Measurements from ENCODE around the gene RASEF. TPM values are rescaled to one million over a fixed set of nuclear protein-coding genes. Genes with fewer than 3 reads are reported as not detected.

The RASEF gene
- total and polyA plus RNA-seq, 2 of the 13 experiments (the other 11 are each of a cell fraction or from before 2014, with no cell fraction given): 0.07 TPM; not detected in 1

DNA sequence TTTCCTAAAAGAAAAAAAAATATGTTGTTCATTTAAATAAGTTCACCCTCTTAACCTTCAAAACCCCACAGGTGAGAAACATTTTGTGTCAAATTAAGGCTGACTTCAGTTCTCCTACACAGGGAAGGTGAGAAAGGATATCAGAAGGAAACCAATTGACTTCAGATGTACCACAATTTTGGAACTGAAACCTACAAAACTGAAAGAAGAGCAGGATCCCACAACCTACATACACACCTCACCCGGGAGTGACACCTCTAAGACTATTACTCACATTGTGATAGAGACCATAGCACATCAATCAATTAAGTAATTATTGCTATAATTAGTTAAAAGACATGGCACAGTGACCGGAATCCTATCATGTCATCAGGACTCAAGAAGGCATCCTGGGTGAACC is 47.0 kb downstream of the RASEF start:
- DNase-seq (ENCODE audit: low spot score) (no peak), FAIRE-seq (no peak), ATAC-seq (no peak)
- no peaks in the 10 kb centered on the region for H3K4me1 ChIP-seq (ENCODE audit: insufficient read depth, low read length)
- no peaks in the 10 kb centered on the region for H3K36me3 ChIP-seq (replicated peaks in 1 of 2; ENCODE audit: control insufficient read depth in 1 of 2, insufficient read depth in 2 of 2, low read length in 2 of 2)
- 52% methylated on average over 2 of the region's 2 CpGs for WGBS (ENCODE audit: low lambda C conversion rate)
- H3K4me2 ChIP-seq (ENCODE audit: low read depth, low read length): no peak overlapping the region
- POLR2A ChIA-PET: no interaction called here
- no peaks in the 10 kb centered on the region for H4K20me1 ChIP-seq (ENCODE audit: insufficient read depth, low read length)
- no peaks in the 10 kb centered on the region for H3K9me3 ChIP-seq (ENCODE audit: low read length)
- H3K4me3 ChIP-seq (replicated peaks in 1 of 3; ENCODE audit: insufficient read depth in 1 of 3, low read depth in 2 of 3, low read length in 3 of 3): no peak overlapping the region
- no peaks in the 10 kb centered on the region; a peak in 1 of 5 replicates for H3K27me3 ChIP-seq (ENCODE audit: control insufficient read depth in 1 of 2, insufficient read depth in 2 of 2, low read length in 2 of 2)
- intact Hi-C loops (cut with micrococcal nuclease; ENCODE audit: unreplicated experiment) (no loop called here), in situ Hi-C loops (cut with HindIII; ENCODE audit: extremely low pct_ligation_motif_present, low pct_unique_long_range_greater_than_20kb) (no loop called here)
- no peak overlapping the region for H3K9ac ChIP-seq (ENCODE audit: insufficient read depth, low read depth, low read length)
- H2AFZ ChIP-seq (ENCODE audit: low read length): no peak overlapping the region
- CTCF ChIA-PET (ENCODE audit: low intra/inter-chr PET ratio, low total read pairs): no interaction called here
- BruUV-seq (replicated peaks): no TSS peak
- no peaks in the 10 kb centered on the region for H3K79me2 ChIP-seq (ENCODE audit: insufficient read depth, low read length)
- no peak overlapping the region for H3K27ac ChIP-seq (ENCODE audit: extremely low read length, insufficient read depth, low read length)
- TF ChIP-seq, protein P1, sequence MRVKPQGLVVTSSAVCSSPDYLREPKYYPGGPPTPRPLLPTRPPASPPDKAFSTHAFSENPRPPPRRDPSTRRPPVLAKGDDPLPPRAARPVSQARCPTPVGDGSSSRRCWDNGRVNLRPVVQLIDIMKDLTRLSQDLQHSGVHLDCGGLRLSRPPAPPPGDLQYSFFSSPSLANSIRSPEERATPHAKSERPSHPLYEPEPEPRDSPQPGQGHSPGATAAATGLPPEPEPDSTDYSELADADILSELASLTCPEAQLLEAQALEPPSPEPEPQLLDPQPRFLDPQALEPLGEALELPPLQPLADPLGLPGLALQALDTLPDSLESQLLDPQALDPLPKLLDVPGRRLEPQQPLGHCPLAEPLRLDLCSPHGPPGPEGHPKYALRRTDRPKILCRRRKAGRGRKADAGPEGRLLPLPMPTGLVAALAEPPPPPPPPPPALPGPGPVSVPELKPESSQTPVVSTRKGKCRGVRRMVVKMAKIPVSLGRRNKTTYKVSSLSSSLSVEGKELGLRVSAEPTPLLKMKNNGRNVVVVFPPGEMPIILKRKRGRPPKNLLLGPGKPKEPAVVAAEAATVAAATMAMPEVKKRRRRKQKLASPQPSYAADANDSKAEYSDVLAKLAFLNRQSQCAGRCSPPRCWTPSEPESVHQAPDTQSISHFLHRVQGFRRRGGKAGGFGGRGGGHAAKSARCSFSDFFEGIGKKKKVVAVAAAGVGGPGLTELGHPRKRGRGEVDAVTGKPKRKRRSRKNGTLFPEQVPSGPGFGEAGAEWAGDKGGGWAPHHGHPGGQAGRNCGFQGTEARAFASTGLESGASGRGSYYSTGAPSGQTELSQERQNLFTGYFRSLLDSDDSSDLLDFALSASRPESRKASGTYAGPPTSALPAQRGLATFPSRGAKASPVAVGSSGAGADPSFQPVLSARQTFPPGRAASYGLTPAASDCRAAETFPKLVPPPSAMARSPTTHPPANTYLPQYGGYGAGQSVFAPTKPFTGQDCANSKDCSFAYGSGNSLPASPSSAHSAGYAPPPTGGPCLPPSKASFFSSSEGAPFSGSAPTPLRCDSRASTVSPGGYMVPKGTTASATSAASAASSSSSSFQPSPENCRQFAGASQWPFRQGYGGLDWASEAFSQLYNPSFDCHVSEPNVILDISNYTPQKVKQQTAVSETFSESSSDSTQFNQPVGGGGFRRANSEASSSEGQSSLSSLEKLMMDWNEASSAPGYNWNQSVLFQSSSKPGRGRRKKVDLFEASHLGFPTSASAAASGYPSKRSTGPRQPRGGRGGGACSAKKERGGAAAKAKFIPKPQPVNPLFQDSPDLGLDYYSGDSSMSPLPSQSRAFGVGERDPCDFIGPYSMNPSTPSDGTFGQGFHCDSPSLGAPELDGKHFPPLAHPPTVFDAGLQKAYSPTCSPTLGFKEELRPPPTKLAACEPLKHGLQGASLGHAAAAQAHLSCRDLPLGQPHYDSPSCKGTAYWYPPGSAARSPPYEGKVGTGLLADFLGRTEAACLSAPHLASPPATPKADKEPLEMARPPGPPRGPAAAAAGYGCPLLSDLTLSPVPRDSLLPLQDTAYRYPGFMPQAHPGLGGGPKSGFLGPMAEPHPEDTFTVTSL (CRISPR knock-in tag; IDR thresholded peaks at IDR 0.05; ENCODE audit: borderline replicate concordance): no peak
- TF ChIP-seq NFRKB (IDR thresholded peaks at IDR 0.05): no peak
- no peak for TF ChIP-seq ZNF782 (CRISPR knock-in tag; IDR thresholded peaks at IDR 0.05; ENCODE audit: borderline replicate concordance)
- no peak for TF ChIP-seq FOXA1 (IDR thresholded peaks at IDR 0.05)
- no peak for TF ChIP-seq FOXA1 (CRISPR knock-in tag; IDR thresholded peaks at IDR 0.05)
- no peak for TF ChIP-seq ZNF432 (CRISPR knock-in tag; IDR thresholded peaks at IDR 0.05; ENCODE audit: borderline replicate concordance)
- TF ChIP-seq SUZ12 (IDR thresholded peaks at IDR 0.05; ENCODE audit: low read depth, low read length): no peak

Data from HepG2 (cell line).